ENCODE results near the gene NOP9. TPM values are rescaled to one million over a fixed set of nuclear protein-coding genes. Genes with fewer than 3 reads are reported as not detected.
A peak's percentile ranks its signal among the peaks of the same experiment; 100 is the strongest.

The NOP9 gene
- total RNA-seq, 4 donors from 2014 or later = 16.6 to 29.2 (median 21.6) TPM

DNA sequence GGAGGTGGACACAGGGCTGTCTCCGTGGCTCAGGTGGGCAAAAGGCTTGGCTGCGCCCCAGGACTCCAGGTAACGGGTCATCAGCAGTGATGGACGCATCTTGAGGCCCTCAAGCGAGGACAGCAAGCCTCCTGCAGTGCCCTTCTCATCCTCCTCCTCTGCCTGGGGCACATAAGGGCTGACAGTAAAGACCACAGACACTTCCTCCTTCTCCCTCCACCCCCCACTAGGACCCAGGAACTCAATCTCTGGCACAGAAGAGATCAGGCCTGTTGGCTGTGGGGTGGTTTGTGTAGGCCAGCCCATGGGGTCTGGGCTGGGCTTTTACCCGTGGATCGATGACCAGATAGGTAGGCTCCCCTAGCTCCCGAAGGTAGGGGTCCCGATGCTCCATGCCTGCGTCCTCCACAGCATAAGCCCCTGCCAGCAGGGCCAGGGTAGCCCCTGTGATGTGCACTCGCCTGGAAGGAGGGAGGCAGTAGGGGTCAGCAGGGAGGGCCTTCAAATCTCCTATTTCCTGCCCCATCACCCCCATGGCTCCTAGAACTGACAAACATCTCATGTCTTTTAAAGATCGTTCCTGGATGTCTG, 29.5 kb downstream of the NOP9 start:
- Histone ChIP-seq H3K4me1 (peaks cover 23 to 36% (median 29%) of the 10 kb centered on the region in 4 donors), H3K36me3 (peaks cover 0 to 54% (median under 1%) of the 10 kb centered on the region in 4 donors), H3K9me3 (no peaks in the 10 kb centered on the region), H3K27me3 (peaks cover 0 to 25% (median 7%) of the 10 kb centered on the region in 4 donors), H3K4me3 (no peak overlapping the region), H3K27ac (replicated peaks in 1 of 4) (peak overlapping the region in 1 of 4 donors; percentile 9)
- no peak for DNase-seq (ENCODE audit: extremely low spot score)
- intact Hi-C loops (cut with DNase I) = no loop called here
- WGBS = 74% methylated on average over 7 of the region's 12 CpGs
- TF ChIP-seq POLR2A (IDR thresholded peaks at IDR 0.05; ENCODE audit: low read depth) = no peak
- no peak for TF ChIP-seq EP300 (IDR thresholded peaks at IDR 0.05)
- no peak for TF ChIP-seq CTCF (IDR thresholded peaks at IDR 0.05)

DNA sequence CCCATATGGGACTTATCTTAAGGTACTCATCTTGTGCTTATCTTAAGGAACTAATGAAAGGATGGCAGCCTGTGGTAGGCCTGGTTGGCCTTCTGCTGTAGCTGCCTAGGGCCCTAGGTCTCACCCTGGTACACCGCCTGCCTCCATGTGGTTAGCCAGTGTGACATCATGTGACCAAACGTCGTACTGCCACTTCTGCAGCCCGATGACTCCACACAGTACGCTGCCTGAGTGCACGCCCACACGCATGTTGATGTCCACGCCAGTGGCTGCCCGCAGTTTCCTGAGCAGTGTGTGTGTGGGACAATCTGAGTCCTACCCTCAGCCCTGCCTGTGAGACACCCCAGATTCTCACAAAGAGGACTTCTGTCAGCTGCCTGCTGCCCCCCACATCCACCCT, 30.1 kb downstream of the NOP9 start:
- H3K27ac ChIP-seq (replicated peaks in 1 of 4) = no peak overlapping the region
- no peak for DNase-seq (ENCODE audit: extremely low spot score)
- intact Hi-C loops (cut with DNase I) = no loop called here
- peaks cover 0 to 50% (median 0%) of the 10 kb centered on the region in 4 donors for H3K36me3 ChIP-seq
- H3K9me3 ChIP-seq = no peaks in the 10 kb centered on the region
- TF ChIP-seq POLR2AphosphoS5 (IDR thresholded peaks at IDR 0.05) (peak in 1 of 2 donors; percentile 29), EP300 (IDR thresholded peaks at IDR 0.05) (no peak), POLR2A (IDR thresholded peaks at IDR 0.05; ENCODE audit: low read depth) (no peak), CTCF (IDR thresholded peaks at IDR 0.05) (no peak)
- peaks cover 0 to 31% (median 13%) of the 10 kb centered on the region in 4 donors for H3K27me3 ChIP-seq
- H3K4me1 ChIP-seq = peaks cover 28 to 42% (median 34%) of the 10 kb centered on the region in 4 donors
- WGBS = no CpG with 5 or more reads among the region's 9 CpGs
- H3K4me3 ChIP-seq = no peak overlapping the region

- no peak for DNase-seq (ENCODE audit: extremely low spot score)
- intact Hi-C loops (cut with DNase I) = no loop called here
- no peaks in the 10 kb centered on the region for H3K9me3 ChIP-seq
- H3K4me1 ChIP-seq = peaks cover 32 to 54% (median 41%) of the 10 kb centered on the region in 4 donors
- peaks cover 0 to 37% (median 0%) of the 10 kb centered on the region in 4 donors for H3K36me3 ChIP-seq
- peaks cover 0 to 45% (median 21%) of the 10 kb centered on the region in 4 donors for H3K27me3 ChIP-seq
- H3K4me3 ChIP-seq = no peak overlapping the region
- H3K27ac ChIP-seq (replicated peaks in 1 of 4) = no peak overlapping the region
- 100% methylated on average over 4 of the region's 10 CpGs for WGBS
- TF ChIP-seq EP300 (IDR thresholded peaks at IDR 0.05) (no peak), POLR2A (IDR thresholded peaks at IDR 0.05; ENCODE audit: low read depth) (no peak), CTCF (IDR thresholded peaks at IDR 0.05) (no peak), POLR2AphosphoS5 (IDR thresholded peaks at IDR 0.05) (no peak)
These were observed 31.5 kb downstream of the NOP9 start for GRCh38 chr14:24330973-24331674.

DNA sequence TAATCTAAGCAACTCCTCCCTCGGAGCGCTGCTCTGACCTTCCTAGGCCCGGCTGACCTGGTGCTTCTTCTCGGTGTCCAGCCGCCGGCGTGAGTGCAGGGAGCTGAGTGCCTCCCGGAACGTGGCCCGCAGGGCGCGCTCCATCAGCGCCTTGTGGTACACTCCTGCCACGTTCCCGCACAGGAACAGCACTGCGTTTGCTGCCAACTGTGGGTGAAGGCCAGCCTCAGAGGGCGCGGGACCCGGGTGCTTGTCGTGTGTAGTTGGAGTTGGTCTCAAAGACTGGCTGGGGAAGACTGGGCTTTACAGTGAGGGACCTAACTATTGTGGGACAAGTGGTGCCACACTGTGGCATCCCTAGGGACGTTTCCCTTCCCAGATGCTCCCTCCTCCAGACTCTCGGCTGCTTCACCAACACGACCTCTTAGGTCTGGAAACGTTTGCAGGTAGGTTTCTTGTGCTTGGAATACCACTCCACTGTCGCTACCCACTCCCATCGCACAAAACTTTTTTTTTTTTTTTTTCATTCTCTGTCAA, 32.1 kb downstream of the NOP9 start:
- DNase-seq (ENCODE audit: extremely low spot score) = no peak
- Histone ChIP-seq H3K27me3 (peaks cover 0 to 50% (median 21%) of the 10 kb centered on the region in 4 donors), H3K4me1 (peaks cover 32 to 54% (median 41%) of the 10 kb centered on the region in 4 donors), H3K9me3 (no peaks in the 10 kb centered on the region), H3K27ac (replicated peaks in 1 of 4) (no peak overlapping the region), H3K4me3 (peak overlapping the region in 1 of 4 donors; percentile 40), H3K36me3 (peaks cover 0 to 36% (median 0%) of the 10 kb centered on the region in 4 donors)
- TF ChIP-seq EP300 (IDR thresholded peaks at IDR 0.05) (no peak), POLR2A (IDR thresholded peaks at IDR 0.05; ENCODE audit: low read depth) (no peak), POLR2AphosphoS5 (IDR thresholded peaks at IDR 0.05) (no peak), CTCF (IDR thresholded peaks at IDR 0.05) (no peak)
- intact Hi-C loops (cut with DNase I) = loop anchor here (2.0 kb wide), 1 partner anchor 105 kb away; no protein-coding TSS in a partner anchor
- WGBS = 49% methylated on average over 8 of the region's 26 CpGs

All from esophagus muscularis mucosa (tissue), 4 donors.